HG03432 (cell line): Measurements from ENCODE around the gene COMTD1.
A peak's percentile ranks its signal among the peaks of the same experiment; 100 is the strongest.

Experiments
- ATAC-seq: cut with Tn5 transposase; IDR thresholded peaks from one replicate; pipeline ENCODE4 v1.9.1; 2021; ENCODE audit warnings: mild to moderate bottlenecking, moderate library complexity; ENCODE audit not compliant: unreplicated experiment

The COMTD1 gene

GRCh38 chr10:75235375-75236177 is at the start of gene COMTD1:
COMTD1 (minus strand) TSS chr10:75235957; CDS start chr10:75235928, 29 bp downstream.
- peak; percentile 76 for ATAC-seq

DNA sequence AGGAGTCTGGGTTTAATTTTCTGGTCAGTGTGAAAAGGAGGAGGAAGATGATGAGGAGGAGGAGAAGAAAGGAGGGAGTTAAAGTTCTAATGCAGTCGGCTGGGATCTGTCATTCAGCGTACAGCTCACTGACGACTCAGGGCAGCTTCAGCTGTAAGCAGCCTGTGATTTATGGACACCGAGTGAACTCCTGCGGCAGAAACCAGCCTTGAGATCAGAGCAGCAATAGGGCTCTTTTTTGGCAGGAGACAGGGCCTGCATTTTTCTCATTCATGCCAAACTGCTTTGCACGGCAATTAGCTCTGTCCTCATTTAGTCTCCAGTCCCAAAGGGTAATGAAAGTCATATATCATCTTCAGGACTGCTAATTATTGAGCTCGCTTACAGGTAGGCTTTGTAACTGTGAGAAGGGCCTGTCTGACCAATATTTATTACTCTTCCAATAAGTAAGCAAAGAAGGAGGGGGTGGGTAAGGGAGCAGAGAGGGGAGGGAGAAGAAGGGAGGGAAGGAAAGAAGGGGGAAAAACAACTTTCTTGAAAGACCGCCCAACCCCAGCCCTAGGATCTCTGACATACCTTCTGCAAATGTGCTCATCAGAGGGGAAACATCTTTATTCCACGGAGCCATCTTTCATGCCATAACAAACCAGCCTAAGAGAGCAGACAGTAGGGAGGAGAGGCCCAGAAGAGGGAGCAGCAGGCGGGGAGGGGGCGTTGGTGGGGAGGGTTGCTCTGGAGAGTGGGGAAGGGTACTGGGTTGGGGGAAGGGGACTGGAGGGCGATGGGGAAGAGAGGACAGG is 48.1 kb upstream of the COMTD1 start:
- no peak for ATAC-seq

DNA sequence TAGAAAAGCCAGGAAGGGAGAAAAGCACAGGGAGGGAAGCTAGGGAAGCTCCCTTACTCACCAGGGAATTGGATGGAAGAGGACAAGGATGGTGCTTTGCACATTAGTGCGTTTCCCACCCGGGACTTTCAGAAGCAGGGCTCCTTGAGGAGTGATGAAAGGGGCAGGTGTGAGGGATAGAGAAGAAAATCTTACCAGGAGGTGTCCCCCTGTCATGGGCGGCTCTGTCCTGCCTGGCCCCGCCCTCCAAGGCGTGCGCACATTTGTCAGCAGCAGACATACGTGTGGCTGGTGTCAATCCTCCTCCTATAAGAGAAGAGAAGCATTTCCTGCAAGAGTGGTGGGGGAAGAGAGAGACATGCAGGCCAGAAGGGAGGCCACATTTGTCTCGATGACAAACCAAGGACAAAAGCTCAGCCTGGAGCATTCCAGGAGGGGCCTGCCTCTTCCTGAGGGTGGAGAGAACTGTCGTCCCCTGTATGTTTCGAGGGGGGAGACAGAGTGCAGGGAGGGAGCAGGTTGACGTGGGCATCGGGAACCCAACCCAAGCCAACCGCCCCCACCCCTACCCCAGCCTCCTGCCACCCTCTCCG is 47.4 kb upstream of the COMTD1 start:
- ATAC-seq: no peak

DNA sequence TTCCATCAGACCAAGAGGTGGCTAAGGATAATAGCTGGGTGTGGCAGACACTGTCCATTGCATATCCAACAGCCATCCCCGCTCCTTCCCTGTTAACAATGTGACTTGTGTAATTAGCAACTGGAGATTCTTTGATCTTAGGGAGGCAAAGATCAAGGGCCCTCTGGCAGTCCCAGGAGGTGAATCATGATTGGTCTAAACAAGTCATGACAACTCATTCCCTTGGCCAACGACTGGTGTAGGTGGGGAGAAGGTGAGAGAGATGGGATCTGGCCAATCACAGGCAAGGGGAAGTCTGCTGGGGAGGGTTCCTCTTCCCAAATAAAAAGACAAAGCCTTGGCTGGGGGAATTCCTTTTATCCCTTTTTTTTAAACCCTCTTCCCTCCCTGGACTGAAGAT is 46.2 kb upstream of the COMTD1 start:
- ATAC-seq: no peak

- no peak for ATAC-seq
Observed at GRCh38 chr10:75280236-75280635, 44.5 kb upstream of the COMTD1 start.

- ATAC-seq: no peak
Observed at GRCh38 chr10:75276069-75276872, 40.5 kb upstream of the COMTD1 start.

DNA sequence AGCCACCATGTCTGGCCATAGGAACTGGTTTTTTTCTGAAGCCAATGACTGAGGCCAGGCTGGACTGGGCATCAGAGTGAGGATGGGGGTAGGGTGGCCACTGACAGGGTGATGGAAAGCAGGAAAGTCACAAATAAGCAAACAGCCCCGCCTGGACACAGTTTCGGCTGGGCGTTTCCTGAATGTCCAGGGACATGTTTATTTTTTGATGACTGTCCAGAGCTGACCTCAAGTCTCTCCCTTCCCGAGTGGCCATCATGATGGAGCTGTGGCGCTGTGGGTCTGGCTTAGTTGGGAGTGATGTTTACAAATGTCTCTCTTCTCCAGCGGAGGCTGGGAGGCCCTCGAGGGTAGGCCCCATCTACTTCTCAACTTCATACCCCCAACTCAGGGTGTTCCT is 37.1 kb upstream of the COMTD1 start:
- no peak for ATAC-seq

DNA sequence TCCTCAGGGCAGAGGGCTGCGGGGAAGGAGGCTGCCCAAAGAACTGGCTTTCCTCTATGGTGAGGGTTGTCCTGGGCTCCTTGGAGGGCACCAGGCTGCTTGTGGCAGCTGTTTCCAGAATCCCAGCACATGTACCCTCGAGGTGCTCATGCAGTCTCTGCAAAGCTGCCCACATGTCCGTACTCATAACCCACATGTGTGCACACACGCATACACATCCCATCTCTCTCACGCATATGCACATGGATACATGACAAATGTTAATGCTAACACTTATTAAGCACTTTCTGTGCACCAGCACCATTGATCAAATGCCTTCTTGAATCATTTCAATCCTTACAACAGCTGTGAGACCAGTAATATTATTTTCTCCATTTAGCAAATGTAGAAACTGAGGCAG is 36.3 kb upstream of the COMTD1 start:
- ATAC-seq: no peak

GRCh38 chr10:75269605-75270004 is 33.8 kb upstream of the COMTD1 start:
- ATAC-seq: no peak

DNA sequence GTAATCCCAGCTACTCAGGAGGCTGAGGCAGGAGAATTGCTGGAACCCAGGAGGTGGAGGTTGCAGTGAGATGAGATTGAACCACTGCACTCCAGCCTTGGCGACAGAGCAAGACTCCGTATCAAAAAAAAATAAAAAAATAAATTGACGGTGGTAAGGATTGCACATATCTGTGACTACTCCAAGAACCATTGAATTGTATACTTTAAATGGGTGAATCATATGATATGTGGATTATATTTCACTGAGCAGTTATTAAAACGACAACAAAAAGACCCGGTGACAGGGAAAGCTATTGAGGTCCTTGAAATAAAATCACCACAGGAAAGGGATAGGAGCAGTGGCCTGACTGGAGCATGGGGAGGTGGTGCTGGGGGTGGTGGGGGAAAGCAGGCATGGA is 31.2 kb upstream of the COMTD1 start:
- ATAC-seq: no peak

GRCh38 chr10:75265856-75266255 is 30.1 kb upstream of the COMTD1 start:
- no peak for ATAC-seq

GRCh38 chr10:75263806-75264205 is 28.0 kb upstream of the COMTD1 start:
- no peak for ATAC-seq

DNA sequence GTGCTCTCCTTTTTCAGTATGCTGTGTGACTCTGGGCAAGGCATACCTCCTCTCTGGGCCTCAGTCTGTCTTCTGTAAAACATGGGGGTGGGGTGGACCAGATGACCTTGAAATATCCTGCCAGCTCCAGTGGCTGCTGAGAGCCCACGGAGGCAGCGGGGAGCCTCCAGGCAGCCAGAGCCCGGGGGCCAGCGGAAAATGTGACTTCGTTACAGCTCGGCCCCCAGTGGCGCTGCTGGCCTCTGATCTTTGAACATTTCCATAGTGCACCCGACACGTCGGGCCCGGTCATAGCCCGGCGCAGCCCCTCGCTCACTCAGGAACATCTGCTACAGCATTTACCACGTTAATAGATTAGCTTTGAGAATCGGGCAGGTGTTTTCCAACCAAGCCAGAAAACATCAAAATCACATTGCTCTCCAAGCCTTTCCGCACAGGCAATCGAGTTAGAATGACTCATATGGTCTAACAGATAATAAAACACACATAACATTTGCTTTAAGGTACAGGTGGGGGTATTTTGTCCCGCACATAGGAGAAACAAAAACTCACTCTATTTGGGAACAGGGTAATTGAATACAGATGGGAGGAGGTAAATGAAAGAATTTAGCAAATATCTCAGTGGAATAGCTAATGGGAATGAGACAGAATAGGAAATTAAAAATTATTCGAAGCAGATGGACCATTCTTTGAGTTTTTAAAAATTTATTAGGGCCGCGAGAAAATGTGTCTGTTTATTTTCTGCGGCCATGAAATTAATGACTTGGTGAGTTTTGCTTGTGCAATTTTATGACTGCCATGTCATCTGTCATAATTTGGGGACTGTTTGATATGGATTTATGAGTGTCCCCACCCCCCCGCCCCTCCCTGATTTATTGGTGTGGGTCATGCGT is 26.3 kb upstream of the COMTD1 start:
- ATAC-seq: no peak

DNA sequence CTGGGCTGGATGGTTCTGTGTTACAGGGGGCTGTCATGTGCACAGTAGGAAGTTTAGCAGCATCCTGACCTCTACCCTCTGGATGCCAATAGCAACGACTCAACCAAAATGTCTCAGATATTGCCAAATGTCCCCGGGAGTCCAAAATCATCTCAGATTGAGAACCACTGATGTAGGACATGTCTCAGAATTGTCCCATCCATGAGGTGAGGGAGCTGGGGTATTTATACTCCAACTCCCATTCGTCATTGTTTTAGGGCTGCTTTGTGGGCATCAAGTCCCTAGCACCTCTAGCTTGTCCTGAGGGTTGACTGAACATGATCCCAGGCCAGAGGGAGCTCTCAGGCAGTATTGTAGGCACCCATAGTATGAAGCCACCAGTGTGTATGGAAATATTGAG is 25.2 kb upstream of the COMTD1 start:
- ATAC-seq: no peak

DNA sequence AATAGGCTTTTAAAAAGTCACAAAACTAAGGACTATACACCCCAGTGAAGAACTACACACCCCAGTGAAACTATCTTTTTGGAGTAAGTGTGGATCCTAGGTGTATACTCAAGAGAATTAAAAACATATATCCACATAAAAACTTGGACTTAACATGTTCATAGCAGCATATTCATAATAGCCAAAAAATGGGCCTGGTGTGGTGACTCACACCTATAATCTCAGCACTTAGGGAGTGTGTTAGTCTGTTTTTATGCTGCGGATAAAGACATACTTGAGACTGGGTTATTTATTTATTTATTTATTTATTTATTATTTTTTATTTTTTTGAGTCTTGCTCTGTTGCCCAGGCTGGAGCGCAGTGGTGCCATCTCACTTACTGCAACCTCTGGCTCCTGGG is 19.0 kb upstream of the COMTD1 start:
- ATAC-seq: no peak

DNA sequence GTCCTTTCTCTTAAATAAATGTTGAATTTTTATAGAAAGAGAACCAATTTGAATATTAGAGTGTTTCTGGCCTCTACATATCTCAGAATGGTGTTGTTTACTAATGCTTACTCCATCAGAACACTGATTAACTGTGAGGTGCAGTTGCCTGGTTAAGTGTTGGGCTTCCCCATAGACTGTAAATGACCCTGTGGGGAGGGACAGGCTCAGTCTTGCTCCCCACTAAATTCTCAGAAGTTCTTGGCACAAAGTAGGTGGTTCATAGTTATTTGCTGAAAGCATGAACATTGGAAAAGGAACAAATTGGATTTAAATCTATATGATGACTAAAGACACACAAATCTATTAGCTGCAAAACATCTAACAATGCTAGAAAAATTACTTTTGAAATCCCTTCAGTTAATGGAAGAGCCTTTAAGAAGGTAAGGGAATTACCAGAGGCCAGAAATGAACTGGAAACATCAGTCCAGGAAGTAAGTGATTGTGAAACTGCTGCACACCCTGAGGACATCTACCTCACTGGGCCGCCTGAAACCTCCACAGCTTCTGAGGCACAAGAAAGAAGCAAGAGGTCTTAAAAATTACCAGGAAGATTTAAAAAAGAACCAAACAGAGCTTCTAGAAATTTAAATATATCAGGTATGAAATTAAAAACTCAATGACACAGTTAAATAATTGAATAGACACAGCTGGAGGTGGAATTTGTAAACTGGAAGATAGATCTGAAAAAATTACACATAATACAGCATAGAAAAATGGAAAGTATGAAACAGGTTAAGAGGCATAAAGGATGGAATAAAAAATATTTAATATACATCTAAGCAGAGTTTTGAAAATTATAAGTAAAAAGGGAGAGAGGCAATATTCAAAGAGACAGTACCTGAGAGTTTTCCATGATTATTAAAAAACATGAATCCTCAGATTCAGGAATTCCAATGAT is 17.8 kb upstream of the COMTD1 start:
- no peak for ATAC-seq

- no peak for ATAC-seq
Observed at GRCh38 chr10:75250934-75251333, 15.2 kb upstream of the COMTD1 start.

DNA sequence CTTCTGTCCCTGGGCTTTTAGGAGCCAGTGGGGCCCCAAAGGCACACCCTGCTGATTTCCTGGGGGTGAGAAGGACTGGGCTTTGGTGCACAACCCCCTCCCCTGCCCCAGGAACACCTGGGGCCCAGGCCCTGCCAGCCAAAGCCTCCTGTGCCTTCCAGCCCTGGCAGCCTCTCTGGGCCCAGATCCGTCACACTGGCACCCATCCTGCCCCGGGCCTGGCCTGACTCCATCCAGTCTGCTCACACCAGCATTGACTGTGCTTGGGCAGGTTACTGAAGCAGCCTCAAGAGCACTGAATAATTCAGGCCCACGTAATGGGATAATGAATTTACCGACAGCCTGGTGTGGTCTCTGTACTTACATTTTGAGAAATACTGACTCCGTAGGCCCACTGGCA is 12.0 kb upstream of the COMTD1 start:
- ATAC-seq: no peak

DNA sequence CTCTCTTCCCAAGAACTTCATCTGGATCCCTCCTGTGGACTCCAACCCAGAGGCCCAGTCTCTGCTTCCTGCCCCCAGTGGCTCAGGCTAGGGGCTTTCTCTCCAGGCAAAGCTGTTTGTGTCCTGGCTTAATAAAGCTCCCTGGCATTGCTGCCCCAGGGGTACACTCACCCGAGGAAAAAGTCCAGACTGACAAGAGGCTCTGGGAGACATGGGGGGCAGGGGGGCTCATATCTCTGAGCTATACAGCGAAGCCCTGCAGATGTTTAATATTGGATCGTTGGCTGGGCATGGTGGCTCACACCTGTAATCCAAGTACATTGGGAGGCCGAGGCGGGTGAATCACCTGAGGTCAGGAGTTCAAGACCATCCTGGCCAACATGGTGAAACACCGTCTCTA is 10.7 kb upstream of the COMTD1 start:
- no peak for ATAC-seq
